LNCAP (cell line): ENCODE data around the gene SSH2.

Experiments used
- TF ChIP-seq, protein P1 (sequence below): fragments of 450-650 bp; IDR thresholded peaks from 2 replicates; pipeline ENCODE4 v1.5.1; 2017; ENCODE audit warnings: mild to moderate bottlenecking

The SSH2 gene

DNA sequence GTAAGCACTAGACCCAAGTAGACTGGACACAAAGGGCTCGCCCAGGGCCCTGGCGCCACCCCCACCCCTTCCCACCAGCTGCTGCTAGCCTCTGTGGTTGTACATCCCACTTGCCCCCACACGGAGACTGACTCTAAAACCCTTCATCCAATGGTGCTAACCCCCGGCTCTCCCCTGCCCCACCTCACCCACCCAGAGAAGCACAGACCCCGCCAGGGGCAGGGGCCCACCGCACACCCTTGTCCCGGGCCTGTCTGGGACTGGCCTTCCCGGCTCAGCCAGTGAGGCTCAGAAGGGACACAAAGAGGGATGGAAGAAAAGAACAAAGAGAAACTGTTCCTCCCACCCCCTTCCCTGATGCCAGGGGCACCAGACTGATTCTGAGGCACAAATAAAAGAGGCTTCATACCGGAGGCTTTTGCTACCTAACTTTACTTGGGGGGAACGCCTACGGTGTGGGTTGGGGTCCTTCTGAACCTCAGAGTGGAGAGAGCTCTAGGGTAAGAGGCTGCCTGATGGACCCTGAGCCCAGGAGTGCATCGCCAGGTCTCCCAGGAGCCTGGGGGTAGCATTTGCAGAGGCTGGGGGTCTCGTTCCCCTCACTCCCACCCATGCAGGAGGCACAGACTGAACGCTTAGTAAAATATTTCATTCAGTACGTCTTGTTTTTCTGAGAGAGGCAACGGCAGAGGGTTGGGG lies 315.5 kb downstream of the SSH2 start:
- TF ChIP-seq, protein P1, sequence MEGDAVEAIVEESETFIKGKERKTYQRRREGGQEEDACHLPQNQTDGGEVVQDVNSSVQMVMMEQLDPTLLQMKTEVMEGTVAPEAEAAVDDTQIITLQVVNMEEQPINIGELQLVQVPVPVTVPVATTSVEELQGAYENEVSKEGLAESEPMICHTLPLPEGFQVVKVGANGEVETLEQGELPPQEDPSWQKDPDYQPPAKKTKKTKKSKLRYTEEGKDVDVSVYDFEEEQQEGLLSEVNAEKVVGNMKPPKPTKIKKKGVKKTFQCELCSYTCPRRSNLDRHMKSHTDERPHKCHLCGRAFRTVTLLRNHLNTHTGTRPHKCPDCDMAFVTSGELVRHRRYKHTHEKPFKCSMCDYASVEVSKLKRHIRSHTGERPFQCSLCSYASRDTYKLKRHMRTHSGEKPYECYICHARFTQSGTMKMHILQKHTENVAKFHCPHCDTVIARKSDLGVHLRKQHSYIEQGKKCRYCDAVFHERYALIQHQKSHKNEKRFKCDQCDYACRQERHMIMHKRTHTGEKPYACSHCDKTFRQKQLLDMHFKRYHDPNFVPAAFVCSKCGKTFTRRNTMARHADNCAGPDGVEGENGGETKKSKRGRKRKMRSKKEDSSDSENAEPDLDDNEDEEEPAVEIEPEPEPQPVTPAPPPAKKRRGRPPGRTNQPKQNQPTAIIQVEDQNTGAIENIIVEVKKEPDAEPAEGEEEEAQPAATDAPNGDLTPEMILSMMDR, result no peak

GRCh38 chr17:29613856-29614255 lies 316.2 kb downstream of the SSH2 start:
- TF ChIP-seq, protein P1, result no peak

- TF ChIP-seq, protein P1, result no peak
Observed at GRCh38 chr17:29613352-29613837, 316.6 kb downstream of the SSH2 start.

DNA sequence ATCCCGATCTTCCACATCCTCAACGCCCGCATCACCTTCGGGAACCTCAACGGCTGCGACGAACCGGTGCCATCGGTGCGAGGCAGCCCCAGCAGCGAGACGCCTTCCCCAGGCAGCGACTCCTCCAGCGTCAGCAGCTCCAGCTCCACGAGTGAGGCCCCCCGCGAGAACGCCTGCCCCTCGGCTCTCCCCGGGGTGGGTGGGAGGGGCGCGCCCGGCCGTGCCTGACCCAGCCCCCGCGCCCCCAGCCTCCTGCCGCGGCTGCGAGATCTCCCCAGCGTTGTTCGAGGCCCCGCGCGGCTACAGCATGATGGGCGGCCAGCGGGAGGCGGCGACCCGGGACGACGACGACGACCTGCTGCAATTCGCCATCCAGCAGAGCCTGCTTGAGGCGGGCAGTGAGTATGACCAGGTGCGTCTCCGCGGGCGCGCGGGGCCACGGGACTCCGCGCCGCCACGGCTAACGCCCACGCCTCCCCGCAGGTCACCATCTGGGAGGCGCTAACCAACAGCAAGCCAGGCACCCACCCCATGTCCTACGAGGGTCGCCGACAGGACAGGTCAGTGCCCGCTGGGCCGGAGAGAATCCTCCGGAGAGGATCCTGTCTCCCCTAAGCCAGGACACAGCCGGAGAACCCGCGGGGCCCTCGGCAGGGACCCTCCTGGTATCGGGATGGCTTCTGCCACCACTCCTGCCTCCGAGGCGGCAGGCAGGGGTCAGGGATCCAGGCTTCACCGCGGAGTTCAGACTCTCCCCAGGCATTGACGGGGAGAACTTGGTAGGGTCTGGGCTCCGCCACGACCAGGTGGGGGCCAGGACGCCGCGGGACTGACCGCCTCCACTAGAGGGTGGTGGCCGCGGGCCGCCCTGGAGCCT lies 317.4 kb downstream of the SSH2 start:
- TF ChIP-seq, protein P1, result no peak

- TF ChIP-seq, protein P1, result no peak
Observed at GRCh38 chr17:29612094-29612403, 318.0 kb downstream of the SSH2 start.

DNA sequence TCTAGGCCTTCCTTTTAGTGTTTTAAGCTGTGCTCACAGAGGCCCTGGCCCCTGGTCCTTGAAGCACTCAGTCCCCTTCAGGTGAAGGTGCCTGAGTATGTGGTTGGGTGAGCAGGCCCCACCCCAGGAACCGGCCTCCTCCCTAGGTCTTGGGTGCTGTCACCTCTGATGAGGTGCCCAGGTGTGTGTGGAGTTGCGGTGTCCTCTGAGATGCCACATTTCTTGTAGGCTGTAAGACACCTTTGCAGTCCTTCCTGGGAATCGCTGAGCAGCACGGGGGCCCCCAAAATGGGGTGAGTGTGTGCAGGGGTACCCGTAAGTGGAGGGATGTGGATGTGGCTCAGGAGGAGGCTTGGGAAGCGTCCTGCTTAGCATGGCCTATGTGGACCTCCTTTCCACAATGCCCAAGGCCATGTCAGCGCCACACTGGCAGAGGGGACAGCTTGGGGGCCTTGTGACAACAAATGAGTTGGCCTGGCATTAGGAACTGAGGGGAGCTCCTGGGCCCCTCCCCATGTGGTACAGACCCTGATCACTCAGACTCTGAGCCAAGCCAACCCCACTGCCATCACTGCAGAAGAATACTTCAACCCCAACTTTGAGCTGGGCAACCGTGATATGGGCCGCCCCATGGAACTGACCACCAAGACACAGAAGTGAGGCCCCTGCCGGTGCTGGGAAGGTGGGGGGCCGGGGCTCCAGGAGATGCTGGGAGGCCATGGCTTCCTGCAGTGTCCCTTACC lies 318.5 kb downstream of the SSH2 start:
- TF ChIP-seq, protein P1, result no peak

GRCh38 chr17:29610395-29610794 lies 319.6 kb downstream of the SSH2 start:
- TF ChIP-seq, protein P1, result no peak
